Subcutaneous adipose tissue (tissue), 4 donors: Measurements from ENCODE around the gene KSR2. TPM values are rescaled to one million over a fixed set of nuclear protein-coding genes. Genes with fewer than 3 reads are reported as not detected.

ENCODE experiments used
- total RNA-seq, 4 donors: library from RNA; depleted of rRNA; stranded (reverse); fragments of >200 nt; gene quantifications; one replicate each; pipeline ENCODE4 v1.1.0, GENCODE V29; 2016
- TF ChIP-seq, protein P1 (sequence below): fragments of 450-650 bp; IDR thresholded peaks from one replicate; pipeline ENCODE4 v1.5.1; 2016; ENCODE audit warnings: low read depth, mild to moderate bottlenecking, control low read depth, antibody characterized with exemption, moderate library complexity

The KSR2 gene
- total RNA-seq, 4 donors from 2014 or later: under 0.01 TPM; not detected in 1

DNA sequence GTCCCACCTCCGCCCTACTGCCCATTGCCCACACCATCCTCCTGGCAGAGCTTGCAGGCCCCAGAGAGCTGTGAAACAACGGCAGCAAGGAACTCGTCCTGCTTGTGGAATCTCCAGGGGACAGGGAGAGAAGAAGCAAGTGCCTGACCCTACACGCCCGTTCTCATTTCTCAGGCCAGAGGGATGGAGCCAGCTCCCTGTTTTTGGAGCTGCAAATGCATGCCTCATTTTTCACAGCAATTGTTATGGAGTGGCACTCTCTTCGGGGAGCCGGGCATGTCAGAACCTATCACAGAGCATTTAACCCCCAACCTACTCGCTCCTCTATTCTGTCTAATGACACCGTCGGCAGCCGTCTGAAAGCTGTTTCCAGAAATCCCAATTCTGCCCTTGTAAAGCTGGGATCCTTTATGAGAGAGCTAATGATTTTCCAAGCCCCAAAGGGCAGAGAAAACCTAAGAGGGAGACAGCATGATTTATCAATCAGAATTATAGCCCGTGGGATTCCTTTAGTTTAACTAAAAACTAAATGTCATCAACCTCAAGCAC, 385.0 kb downstream of the KSR2 start:
- TF ChIP-seq, protein P1, sequence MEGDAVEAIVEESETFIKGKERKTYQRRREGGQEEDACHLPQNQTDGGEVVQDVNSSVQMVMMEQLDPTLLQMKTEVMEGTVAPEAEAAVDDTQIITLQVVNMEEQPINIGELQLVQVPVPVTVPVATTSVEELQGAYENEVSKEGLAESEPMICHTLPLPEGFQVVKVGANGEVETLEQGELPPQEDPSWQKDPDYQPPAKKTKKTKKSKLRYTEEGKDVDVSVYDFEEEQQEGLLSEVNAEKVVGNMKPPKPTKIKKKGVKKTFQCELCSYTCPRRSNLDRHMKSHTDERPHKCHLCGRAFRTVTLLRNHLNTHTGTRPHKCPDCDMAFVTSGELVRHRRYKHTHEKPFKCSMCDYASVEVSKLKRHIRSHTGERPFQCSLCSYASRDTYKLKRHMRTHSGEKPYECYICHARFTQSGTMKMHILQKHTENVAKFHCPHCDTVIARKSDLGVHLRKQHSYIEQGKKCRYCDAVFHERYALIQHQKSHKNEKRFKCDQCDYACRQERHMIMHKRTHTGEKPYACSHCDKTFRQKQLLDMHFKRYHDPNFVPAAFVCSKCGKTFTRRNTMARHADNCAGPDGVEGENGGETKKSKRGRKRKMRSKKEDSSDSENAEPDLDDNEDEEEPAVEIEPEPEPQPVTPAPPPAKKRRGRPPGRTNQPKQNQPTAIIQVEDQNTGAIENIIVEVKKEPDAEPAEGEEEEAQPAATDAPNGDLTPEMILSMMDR: no peak

DNA sequence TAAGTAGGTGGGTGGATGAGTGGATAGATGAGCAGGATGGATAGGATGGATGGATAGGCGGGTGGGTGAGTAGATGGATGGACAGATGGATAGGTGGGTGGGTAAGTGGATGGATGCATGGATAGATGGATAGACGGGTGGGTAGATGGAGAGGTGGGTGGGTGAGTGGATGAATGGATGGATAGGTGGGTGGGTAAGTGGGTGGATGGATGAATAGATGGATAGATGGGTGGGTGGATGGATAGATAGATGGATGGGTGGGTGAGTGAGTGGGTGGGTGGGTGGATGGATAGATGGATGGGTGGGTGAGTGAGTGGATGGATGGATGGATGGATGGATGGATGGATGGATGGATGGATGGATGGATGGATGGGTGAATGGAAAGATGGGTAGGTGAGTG, 385.7 kb downstream of the KSR2 start:
- TF ChIP-seq, protein P1: no peak

DNA sequence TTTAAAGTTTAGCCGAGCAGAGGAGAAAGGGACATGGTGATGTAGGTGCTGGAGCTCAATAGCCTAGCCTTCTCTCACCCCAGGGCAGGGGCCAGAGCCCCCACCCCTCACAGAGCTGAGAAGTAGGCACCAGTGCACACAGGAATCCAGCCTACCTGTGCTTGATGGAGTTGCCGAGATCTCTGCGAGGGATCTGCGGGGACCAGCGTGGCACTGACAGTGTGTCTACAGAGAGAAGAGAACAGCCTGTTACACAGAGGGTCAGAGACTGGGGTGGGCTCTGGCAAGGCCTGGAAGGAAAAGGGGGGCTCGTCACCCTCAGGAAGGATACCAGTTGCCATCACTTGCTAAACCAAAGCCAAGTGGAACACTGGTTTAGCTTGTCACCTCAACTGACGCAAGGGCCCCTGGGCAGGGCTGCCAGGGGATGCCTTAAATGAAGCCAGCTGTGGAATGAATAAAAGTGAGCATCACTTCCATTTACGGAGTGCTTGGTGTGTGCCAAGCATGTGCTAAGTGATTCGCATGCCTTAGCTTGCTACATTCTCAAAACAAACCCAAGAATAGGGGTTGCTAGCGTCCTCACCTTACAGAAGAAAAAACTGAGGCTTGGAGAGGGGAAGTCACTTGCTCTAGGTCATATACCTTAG, 386.5 kb downstream of the KSR2 start:
- TF ChIP-seq, protein P1: no peak

DNA sequence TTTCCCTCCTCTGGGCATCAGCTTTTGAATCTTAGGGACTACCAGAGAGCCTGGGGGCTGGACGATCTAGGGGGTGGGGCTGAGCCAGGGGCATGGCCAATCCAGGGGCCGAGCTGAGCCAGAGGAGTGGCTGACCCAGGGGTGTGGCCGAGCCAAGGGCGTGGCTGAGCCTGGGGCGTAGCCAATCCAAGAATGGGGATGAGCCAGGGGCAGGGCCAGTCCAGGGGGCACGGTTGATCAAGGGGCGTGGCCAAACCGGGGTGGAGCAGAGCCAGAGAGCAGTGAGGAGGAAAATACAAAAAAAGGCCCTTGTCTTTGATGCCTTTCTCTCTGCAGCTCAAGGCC, 388.1 kb downstream of the KSR2 start:
- TF ChIP-seq, protein P1: no peak

DNA sequence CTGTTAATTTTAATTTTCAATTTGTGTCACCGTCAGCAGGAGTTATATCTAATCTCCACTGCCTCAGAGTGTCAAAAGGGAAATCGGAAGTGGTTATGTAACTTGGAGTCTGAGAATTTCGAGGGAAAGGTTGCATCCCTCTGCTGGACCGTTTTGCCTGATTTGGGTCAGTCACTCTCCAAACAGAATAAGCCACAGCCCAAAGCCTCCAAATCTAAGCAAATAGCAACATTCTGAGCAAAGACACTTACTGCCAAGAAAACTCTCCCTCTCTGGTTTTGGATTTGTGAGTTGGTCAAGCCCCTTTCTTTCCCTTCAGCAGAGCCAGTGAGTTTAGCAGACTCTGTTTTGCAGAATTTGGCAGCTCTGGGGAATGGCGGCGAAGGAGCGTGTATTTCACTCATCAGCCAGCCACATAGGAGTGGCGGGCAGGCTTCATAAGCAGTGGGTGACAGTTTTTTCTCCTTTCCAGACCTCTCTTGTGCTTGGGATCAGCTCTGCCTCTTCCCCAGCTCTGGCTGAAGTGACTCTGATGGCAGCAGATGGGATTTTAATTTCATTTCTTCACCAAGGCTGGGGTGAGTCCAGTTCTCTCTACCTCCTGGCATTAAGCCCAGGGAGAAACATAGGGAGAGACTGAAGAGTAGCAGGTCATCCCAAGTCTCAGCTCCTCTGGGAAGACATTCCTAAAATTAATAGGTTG, 388.6 kb downstream of the KSR2 start:
- TF ChIP-seq, protein P1: no peak

DNA sequence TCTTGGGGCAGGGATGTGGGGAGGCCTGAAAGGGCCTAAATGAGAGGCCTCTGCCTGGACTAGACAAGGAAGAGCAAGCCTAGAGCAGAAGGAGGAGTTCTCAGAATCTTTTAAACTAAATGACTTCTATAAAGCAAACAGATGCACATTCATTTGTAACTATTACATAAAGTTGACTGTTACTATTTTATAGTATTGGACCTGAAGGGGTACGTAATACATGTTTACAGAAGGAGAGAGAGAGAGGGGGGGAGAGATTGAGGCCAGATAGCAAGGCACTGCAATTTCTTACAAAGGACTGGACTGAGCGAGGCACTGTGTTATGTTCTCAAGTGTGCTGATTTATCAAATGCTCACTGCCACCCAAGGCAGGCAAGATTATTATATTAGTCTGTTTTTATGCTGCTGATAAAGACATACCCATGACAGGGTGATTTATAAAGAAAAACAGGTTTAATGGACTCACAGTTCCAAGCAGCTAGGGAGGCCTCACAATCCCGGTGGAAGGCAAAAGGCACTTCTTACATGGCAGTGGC, 391.6 kb downstream of the KSR2 start:
- TF ChIP-seq, protein P1: no peak

DNA sequence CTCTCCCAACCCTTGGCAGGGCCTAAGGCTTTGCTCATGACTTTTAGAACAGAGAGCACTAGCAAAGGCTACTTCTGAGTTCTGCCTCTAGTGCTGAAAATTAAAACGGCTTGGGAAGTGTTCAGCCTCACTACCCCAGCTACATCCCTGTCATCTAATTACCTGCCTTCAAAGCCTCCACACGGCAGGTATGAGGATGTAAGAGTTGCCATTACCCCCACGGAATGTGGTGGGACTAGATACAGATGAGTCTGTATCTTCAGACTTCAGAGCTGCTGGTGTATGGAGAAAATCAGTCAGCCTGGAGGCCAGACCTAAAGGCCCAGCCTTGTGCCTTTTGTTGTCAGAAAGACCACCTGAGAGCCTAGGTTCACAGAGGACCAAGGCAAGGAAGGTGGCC, 392.7 kb downstream of the KSR2 start:
- TF ChIP-seq, protein P1: no peak
